Osteoblast (primary cell): ENCODE results near the gene SLC6A5. TPM values are rescaled to one million over a fixed set of nuclear protein-coding genes. Genes with fewer than 3 reads are reported as not detected.

Experiments used
- DNase-seq: peaks from one replicate; pipeline ENCODE4 v3.0.0; 2011; ENCODE audit warnings: low spot score, mixed read lengths; ENCODE audit not compliant: insufficient read length; ENCODE audit errors: missing footprints
- H2AFZ ChIP-seq: 2 replicates; pipeline ENCODE4 v1.6.0; 2011; ENCODE audit warnings: mild to moderate bottlenecking, low read length
- H3K27ac ChIP-seq: 2 replicates; pipeline ENCODE4 v1.5.1; 2011; ENCODE audit warnings: mild to moderate bottlenecking, low read depth, low read length, moderate library complexity
- H3K27me3 ChIP-seq: 2 replicates; pipeline ENCODE4 v1.6.0; 2012; ENCODE audit warnings: mild to moderate bottlenecking, control low read depth, inconsistent platforms, low read length, moderate library complexity; ENCODE audit not compliant: insufficient read depth
- H3K36me3 ChIP-seq: 2 replicates; pipeline ENCODE4 v1.5.1; 2011; ENCODE audit warnings: mild to moderate bottlenecking, low read length, control low read depth, moderate library complexity; ENCODE audit not compliant: insufficient read depth
- H3K4me1 ChIP-seq: 2 replicates; pipeline ENCODE4 v1.5.1; 2011; ENCODE audit warnings: mild to moderate bottlenecking, low read length, control low read depth, moderate library complexity; ENCODE audit not compliant: insufficient read depth
- H3K4me2 ChIP-seq: 2 replicates; pipeline ENCODE4 v1.6.0; 2011; ENCODE audit warnings: mild to moderate bottlenecking, low read length; ENCODE audit not compliant: insufficient read depth
- H3K4me3 ChIP-seq: fragments of 200-600 bp; sonication (generic); 3 replicates; pipeline ENCODE4 v1.5.1; 2012; ENCODE audit warnings: mild to moderate bottlenecking, low read length, inconsistent platforms; ENCODE audit not compliant: insufficient read depth
- H3K79me2 ChIP-seq: 2 replicates; pipeline ENCODE4 v1.6.0; 2012; ENCODE audit warnings: mild to moderate bottlenecking, low read length, control low read depth, inconsistent platforms; ENCODE audit not compliant: insufficient read depth
- H3K9me3 ChIP-seq: 2 replicates; pipeline ENCODE4 v1.5.1; 2011; ENCODE audit warnings: low read depth, low read length, control low read depth
- H4K20me1 ChIP-seq: 2 replicates; pipeline ENCODE4 v1.6.0; 2012; ENCODE audit warnings: mild to moderate bottlenecking, low read length, control low read depth; ENCODE audit not compliant: insufficient read depth
- CTCF ChIP-seq: IDR thresholded peaks from 2 replicates; pipeline ENCODE4 v1.5.1; 2011; ENCODE audit warnings: mild to moderate bottlenecking, low read depth, low read length, moderate library complexity; ENCODE audit errors: extremely low read depth
- total RNA-seq: library from RNA; depleted of rRNA; stranded (reverse); fragments of >200 nt; gene quantifications from 2 replicates; pipeline ENCODE4 v1.2.3, GENCODE V29; 2012

SLC6A5 gene
- total RNA-seq, 1 donor: not detected

- Histone ChIP-seq H3K4me1 (no peaks in the 10 kb centered on the region), H2AFZ (no peak overlapping the region), H3K79me2 (no peaks in the 10 kb centered on the region), H3K9me3 (no peaks in the 10 kb centered on the region), H3K4me2 (no peak overlapping the region), H3K27ac (no peak overlapping the region), H3K36me3 (no peaks in the 10 kb centered on the region), H3K4me3 (no peak overlapping the region), H3K27me3 (no peaks in the 10 kb centered on the region), H4K20me1 (no peaks in the 10 kb centered on the region)
- no peak for DNase-seq
- no peak for TF ChIP-seq CTCF
Measured at GRCh38 chr11:20632169-20632532, 32.7 kb downstream of the SLC6A5 start.

DNA sequence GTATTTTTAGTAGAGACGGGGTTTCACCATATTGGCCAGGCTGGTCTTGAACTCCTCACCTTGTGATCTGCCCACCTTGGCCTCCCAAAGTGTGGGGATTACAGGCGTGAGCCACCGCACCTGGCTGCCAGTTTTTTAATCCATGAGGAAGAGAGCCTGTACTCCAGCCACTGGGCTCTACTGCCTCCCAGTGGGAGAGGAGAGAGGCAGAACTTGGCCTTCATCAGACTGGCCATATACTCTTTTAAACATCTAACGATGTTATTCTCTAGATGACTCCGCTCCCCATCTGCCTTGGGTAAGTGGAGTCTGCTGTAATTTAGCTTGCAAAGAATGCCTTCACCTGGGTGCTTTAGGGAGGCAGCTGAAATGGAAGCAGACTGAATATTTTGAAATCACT is 34.6 kb downstream of the SLC6A5 start:
- Histone ChIP-seq H3K4me2 (no peak overlapping the region), H3K4me1 (no peaks in the 10 kb centered on the region), H3K36me3 (no peaks in the 10 kb centered on the region), H3K79me2 (no peaks in the 10 kb centered on the region), H3K4me3 (no peak overlapping the region), H3K9me3 (no peaks in the 10 kb centered on the region), H3K27ac (no peak overlapping the region), H4K20me1 (no peaks in the 10 kb centered on the region), H2AFZ (no peak overlapping the region), H3K27me3 (no peaks in the 10 kb centered on the region)
- TF ChIP-seq CTCF: no peak
- no peak for DNase-seq

DNA sequence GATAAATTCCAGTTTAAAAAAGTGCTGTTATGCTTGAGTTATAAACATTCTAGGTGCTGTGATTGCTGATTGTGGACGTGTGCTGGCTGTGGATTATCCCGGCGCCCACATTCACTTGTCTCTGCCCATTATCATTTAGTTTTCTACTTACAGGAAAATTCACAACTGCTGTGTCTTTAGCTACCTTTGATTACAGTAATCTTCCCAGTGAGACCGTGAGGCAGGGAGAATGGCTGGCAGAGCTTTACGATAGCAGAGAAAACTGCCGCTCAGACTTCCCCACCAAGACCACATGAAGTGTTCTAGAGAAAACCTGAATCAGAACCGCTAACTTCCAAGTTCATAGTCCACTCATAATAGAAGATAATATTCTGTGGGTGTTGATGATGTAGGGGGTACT is 35.4 kb downstream of the SLC6A5 start:
- no peaks in the 10 kb centered on the region for H3K79me2 ChIP-seq
- H3K36me3 ChIP-seq: no peaks in the 10 kb centered on the region
- no peak overlapping the region for H3K27ac ChIP-seq
- H3K9me3 ChIP-seq: no peaks in the 10 kb centered on the region
- no peak overlapping the region for H2AFZ ChIP-seq
- no peak for DNase-seq
- no peak overlapping the region for H3K4me3 ChIP-seq
- H3K4me1 ChIP-seq: no peaks in the 10 kb centered on the region
- no peak for TF ChIP-seq CTCF
- no peak overlapping the region for H3K4me2 ChIP-seq
- H4K20me1 ChIP-seq: no peaks in the 10 kb centered on the region
- H3K27me3 ChIP-seq: no peaks in the 10 kb centered on the region

DNA sequence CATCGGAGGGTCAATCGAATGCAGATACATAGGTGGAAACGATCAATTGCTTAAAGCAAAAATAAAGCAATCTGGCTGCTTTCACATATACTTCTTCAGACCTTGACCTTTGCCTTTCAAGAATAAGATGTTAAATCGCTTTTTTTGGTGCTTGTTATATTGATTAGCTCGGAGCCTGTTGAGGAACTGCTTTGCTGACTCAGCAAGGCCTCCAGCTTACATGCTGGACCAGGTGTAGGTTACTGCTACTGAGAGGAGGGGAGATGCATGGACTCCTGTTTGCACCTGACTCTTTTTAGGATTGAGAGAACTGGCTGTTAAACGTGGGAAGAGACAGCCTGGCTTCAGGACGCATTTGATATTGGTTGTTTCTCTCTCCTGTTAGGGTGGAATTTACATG is 38.7 kb downstream of the SLC6A5 start:
- H4K20me1 ChIP-seq: no peaks in the 10 kb centered on the region
- H3K4me2 ChIP-seq: no peak overlapping the region
- H3K27ac ChIP-seq: no peak overlapping the region
- H3K4me3 ChIP-seq: no peak overlapping the region
- DNase-seq: no peak
- H3K36me3 ChIP-seq: no peaks in the 10 kb centered on the region
- H3K9me3 ChIP-seq: no peaks in the 10 kb centered on the region
- TF ChIP-seq CTCF: no peak
- no peaks in the 10 kb centered on the region for H3K79me2 ChIP-seq
- no peaks in the 10 kb centered on the region for H3K27me3 ChIP-seq
- H2AFZ ChIP-seq: no peak overlapping the region
- H3K4me1 ChIP-seq: no peaks in the 10 kb centered on the region
